Stimulated activated CD4-positive, alpha-beta T cell treated with anti-CD3 and anti-CD28 coated beads, TNF-alpha, amount 100 ng/mL, for 48 hours (primary cell): ENCODE measurements around the gene LYZL1.
"Not testable (repeated sequence)": the region's sequence is repeated elsewhere in the genome, so short reads cannot be mapped to it uniquely, and the experiment has no call there.

Experiments used
- DNase-seq, 3 donors: peaks; one replicate each; pipeline ENCODE4 v3.0.0-alpha.2; 2020; ENCODE audit warnings: low read depth in 3 of 3

Gene LYZL1

DNA sequence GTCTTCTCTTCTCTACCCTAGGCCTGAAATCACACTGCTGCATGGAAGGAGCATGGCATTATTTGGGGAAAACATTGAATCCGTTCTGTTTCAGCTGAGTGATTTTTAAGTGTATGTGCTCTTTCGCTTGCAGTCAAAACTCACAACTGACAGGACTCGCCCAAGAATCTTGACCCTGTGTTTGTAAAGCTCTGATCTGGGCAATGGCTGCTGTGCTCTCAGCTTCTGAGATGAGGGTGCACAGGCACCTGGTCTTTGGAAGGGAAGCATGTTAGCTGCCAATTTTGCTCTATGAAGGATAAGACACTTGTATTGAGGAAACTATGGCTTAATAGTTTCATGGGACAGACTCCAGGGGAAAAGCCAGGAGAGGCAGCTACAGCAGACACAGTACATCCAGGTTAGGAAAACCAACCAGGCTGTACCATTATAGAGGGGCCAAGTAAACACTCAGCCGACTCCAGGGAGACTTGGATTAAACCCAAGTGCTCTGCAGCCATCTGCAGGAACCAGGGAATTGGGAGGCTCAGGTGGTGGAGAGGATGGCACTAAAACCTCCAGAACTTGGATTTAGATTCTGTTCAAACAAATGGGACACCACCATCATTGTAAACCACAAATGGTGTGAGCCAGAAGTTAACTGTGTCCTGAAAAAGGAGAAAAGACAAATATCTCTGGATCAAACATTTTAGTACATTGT, 43.3 kb downstream of the LYZL1 start:
- DNase-seq: no peak

DNA sequence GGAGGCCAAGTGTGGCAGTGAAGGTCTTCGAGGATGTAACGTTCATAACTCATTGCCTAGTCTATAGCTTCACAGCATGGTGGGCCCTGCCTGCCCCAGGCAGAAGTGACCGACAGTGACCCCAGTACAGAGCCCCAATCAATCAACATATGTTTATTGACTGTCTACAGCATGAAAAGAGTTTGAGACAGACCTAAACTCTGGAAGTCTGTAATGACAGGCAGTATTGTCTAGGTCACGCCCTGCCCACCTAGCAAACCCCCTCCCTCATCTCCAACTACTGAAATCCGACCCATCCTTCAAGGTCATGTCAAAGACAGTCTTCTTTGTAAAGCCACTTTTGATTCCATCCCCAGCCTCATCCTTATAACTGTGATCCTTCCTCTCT, 43.9 kb downstream of the LYZL1 start:
- no peak for DNase-seq

DNA sequence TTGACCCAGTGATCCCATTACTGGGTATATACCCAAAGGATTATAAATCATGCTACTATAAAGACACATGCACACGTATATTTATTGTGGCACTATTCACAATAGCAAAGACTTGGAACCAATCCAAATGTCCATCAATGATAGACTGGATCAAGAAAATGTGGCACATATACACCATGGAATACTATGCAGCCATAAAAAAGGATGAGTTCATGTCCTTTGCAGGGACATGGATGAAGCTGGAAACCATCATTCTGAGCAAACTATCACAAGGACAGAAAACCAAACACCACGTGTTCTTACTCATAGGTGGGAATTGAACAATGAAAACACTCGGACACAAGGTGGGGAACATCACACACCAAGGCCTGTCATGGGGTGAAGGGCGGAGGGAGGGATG, 48.7 kb downstream of the LYZL1 start:
- DNase-seq: not testable (repeated sequence)

GRCh38 chr10:29343607-29344038, 54.8 kb downstream of the LYZL1 start:
- no peak for DNase-seq

DNA sequence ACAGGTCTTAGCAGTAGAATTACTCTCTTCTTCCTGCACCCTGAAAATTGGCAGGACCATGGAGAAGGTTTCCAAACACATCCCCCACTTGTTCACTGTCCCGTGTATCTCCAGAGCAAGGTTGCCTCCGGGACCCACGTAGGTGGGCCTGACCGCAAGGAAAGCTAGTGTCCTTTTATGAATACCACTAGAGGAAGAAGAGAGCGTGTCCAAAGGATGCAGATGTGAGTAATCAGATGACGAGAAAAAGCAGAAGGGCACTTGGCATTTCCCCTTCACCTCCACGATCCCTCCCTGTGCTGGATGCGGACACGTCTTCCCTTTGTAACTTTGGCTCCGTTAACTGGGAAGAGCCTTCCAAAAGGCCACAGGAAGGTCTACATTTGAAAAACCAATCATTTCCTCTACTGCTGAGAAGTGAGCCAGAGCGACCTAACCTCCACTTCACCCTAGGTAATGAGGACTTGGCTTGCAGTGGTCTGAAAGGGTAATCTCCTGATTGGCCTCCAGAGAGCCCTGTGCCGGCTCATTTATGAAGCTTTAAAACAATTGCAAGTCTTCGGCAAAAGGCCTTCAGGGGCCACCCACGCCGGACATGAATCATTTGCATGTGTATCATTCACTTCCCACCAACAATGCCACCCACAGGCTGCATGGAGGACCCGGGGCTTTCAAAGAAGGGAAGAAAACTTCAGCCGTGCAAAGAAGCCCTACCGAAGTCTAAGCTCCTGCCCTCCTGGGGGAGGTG, 55.4 kb downstream of the LYZL1 start:
- DNase-seq: no peak

DNA sequence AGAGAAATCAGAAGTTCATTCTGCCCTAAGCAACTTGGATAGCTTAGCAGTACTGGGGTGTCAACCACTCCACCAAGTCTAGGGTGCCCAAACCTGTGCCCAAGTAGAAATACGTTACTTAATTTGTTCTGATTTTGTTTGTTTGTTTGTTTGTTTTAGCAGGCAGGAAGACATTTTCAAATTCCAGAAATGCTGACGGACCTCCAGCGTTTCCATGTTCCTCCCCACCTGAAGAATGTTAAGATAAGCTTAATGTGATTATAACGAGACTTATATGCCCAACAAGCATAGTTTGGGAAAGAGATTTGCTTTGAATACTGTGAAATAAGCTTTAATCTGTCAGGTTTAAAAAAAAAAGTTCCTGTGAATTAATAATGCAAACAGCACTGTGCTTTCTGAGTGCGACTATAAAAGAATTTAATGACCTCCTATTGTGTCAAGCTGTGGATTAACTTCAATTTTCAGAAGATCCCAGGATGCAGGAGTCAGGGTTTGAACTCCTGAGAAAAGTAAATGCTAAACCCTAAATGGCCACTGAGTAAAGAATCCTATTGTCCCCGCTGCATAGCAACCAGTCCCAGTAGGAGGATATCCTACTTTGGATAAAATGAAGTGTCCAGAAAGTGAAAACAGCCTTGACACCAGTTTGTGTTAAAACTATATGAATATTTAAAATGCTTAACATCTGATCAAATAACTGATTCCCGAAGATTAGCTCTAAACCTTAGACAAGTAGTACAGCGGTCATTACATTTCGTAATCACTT, 56.5 kb downstream of the LYZL1 start:
- DNase-seq: no peak

DNA sequence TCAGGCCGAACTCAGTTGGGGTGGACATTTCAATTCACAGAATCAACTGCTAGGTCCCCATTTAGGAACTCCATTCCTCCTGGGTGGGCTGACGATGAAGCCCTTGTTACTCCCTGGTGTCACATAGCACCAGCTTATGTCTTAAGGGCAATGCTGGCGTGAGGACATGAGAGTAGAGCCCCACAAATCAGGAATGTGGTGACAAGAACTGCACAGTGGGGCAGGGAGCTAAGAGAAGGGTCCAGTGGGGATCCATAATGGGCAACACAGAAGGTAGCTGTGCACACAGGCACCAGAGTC, 57.0 kb downstream of the LYZL1 start:
- no peak for DNase-seq

DNA sequence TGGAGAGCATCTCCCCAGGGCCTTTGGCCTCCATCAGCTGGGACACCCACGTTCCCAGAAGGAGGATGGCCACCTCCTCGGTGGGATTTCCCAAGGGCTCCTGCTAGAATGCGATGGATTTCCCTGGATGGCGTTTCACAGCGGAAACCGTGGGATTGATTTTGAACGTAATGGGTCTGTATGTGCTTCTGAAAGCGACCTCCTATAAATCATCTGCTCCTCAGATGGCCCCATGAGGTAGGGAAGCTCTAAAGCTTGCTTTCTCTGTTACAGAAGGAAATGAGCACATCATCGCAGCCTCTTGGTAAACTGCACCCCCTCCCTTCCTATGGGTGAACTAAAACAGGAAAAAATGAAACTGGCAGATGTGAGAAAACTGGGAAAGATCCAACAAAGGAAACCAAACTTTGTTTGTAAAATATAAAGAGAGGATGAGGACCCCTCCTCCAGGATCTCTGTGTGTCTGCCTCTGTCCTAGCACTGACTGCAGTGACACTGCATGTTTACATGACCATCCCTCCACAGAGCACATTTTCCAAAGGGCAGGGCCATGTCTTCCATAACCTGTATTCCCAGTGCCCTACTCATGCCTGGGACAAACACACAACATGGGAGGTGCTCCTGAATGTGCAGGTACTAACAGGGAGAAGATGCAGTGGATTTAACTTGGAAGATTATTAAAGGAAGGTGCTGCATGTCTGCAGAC, 57.6 kb downstream of the LYZL1 start:
- DNase-seq: no peak

DNA sequence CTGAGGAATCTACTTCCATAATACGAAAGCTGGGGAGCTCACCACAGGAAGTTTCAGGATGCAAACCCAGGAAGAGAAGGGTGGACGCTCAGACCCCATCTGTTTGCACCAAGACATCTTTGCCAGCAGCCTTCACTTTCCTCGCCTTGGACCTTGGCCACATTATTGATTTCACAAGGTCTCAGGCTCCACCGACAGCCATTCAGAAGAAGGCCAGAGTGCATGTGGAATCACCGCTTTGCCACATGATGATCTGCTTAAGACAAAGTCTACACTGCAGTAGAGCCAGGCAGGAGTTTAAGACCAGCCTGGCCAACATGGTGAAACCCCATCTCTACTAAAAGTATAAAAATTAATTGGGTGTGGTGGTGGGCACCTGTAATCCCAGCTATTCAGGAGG, 60.0 kb downstream of the LYZL1 start:
- DNase-seq: no peak

DNA sequence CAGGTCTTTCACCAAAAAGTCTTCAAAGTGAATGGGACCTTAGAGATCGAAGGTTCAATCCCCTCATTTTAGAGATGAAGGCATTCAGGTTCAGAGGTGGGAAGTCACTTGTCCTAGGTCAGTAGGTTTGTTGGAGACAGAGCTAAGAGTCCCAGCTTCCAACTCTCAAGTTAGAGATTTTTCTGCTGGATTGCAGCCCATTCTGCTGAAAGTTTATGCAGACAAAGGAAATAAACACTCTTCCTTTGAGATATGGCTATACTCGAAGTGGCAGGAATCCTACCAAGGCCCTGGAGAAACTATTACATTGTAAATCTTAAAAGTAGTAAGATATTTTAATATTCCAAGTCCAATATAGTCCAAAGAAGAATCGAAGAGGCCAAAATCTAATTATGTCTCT, 64.4 kb downstream of the LYZL1 start:
- no peak for DNase-seq

DNA sequence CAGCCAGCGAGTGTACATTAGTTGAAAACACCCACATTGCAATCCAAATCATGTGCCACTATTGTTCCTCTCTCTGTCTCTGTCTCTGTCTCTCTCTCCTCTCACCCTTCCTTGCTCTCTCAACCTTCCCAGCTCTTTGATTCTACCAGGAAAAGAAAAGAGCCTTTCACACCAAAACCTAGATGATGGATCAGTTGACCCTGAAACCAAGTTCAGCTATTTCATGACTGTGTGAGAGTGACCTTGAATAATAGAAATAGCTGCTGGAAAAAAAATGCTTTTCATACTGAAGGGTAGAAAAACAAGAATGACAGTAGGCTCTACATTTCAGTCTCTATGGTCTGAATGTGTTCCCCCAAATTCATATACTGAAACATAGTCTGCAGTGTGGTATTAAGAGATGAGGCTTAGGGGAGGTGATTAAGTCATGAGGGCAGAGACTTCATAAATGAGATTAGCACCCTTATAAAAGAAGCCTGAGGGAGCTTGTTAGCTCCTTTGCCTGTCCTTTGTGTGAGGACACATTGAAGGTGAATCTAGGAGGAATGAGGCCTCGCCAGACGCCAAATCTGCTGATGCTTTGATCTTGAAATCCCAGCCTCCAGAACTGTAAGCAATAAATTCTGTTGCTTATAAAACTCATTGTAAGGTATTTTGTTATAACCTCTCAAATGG, 65.2 kb downstream of the LYZL1 start:
- no peak for DNase-seq

DNA sequence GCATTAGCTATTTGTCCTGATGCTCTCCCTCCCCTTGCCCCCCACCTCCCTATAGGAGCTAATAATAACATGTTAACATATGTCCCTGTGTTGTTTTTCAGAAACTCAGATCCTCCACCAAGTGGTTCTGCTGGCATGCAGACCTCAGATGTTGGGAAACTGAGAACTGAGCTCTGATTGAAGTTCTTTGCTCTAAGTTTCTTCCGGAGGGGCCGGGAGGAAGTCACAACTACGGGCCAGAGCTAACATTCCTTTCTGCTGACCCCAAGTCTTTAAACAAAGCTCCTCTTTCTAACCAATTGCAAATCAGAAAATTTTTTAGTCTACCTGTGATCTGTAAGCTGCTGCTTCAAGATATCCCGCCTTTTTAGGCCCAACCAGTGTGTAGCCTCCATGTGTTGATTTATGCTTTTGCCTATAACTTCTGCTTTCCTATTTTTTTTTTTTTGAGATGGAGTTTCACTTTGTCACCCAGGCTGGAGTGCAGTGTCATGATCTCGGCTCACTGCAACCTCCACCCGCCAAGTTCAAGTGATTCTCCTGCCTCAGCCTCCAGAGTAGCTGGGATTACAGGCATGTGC, 66.6 kb downstream of the LYZL1 start:
- no peak for DNase-seq

GRCh38 chr10:29356931-29357330, 68.1 kb downstream of the LYZL1 start:
- DNase-seq: no peak

DNA sequence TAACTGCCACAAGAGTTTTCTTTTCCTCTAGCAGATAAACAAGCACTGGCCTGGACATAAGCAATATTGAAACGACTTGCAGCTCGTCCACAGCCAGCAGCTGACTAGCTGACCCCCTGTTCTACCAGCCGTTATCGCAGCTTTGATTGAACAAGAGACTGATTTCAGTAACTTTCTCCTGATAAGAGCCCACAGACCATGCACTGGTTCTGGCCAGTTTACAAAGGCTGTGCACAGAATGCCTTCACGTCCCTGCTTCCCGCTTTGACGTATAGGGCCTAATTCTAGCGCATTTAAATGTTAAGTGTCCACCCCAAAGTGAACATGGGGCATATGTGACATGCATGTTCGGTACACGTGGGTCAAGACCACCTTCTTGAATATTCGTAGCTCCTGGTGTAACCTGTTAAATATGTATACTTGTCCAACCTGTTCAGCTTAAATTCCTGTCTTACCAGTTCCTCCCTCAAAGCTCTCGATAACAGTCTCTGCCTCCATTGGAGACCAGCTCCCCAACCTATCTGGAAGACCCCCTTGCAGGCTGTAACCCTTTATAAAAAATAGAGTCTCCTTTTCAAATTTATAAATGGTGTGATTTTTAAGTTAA, 69.2 kb downstream of the LYZL1 start:
- no peak for DNase-seq

- not testable (repeated sequence) for DNase-seq
Measured at GRCh38 chr10:29360215-29360853, 71.5 kb downstream of the LYZL1 start.
